ENCODE measurements around the gene MKNK2.
"Not testable (repeated sequence)": the region's sequence is repeated elsewhere in the genome, so short reads cannot be mapped to it uniquely, and the experiment has no call there.

MKNK2 gene

GRCh38 chr19:1989513-1990229 is 61.4 kb downstream of the MKNK2 start:
- no peak for DNase-seq

- not testable (repeated sequence) for DNase-seq
Measured at GRCh38 chr19:1988464-1988863, 62.6 kb downstream of the MKNK2 start.

Measured in stimulated activated CD4-positive, alpha-beta T cell treated with anti-CD3 and anti-CD28 coated beads, Interleukin-12 subunit alpha, Interleukin-12 subunit beta, amount 100 ng/mL, for 4 hours (primary cell).